ENCODE results near the gene ANXA3.
"Not testable (repeated sequence)": the region's sequence is repeated elsewhere in the genome, so short reads cannot be mapped to it uniquely, and the experiment has no call there.

The ANXA3 gene

DNA sequence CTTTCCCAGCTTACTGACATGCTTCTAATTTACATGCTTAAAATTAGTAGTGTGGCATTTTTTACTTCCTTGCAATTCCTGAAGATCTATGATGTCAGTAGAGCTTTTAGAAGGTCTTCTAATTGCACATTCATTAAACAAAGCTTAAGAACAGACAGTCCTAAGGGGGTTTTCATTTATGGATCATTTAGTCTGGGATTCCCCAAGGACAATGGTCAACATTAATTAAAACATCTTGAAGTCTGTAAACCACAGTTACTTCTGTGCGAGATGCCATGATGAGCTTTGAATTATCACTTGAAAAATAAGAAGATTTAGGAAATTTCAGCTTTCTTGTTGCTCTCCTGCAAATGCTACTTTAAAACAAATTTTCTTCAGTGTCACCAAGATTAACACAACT lies 20.2 kb downstream of the ANXA3 start:
- no peaks in the 10 kb centered on the region for H3K4me1 Mint-ChIP-seq (ENCODE audit: low read depth)
- H3K9me3 Mint-ChIP-seq, result peaks cover 11% of the 10 kb centered on the region
- H3K36me3 Mint-ChIP-seq (ENCODE audit: low read depth), result no peaks in the 10 kb centered on the region
- H3K27me3 Mint-ChIP-seq, result no peaks in the 10 kb centered on the region
- no peak overlapping the region for H3K4me3 Mint-ChIP-seq
- intact Hi-C loops (cut with micrococcal nuclease), result no loop called here
- H3K27ac Mint-ChIP-seq, result no peak overlapping the region

DNA sequence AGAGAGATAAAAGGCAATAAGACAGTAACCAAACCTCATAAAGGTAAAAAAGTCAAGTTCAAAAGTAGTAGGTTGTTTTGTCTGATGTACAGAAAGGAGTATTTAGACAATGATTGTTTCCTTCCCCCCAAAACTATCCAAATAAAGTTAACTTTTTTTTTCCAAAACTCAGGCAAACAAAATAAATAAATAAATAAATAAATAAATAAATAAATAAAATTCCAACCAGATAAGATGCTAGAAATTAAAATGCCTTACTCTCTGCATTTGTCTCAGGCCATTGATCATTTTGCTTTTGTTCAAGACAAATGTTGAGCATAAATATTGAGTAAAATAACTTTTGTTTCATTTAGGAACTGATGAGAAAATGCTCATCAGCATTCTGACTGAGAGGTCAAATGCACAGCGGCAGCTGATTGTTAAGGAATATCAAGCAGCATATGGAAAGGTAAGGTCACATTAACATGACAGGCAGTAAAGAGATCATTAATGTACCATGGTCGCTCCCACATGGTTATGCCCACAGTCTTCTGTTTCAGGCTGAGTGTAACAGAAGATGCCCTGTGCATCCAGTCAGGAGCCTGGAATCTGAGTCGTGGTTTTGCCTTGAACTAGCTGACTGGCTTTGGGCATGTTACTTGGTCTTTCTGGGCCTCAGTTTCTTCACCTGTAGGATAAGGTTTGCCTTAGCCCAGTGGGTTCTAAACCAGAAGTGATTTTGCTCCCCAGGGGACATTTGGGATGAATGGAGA lies 27.3 kb downstream of the ANXA3 start:
- Mint-ChIP-seq H3K36me3 (ENCODE audit: low read depth) (no peaks in the 10 kb centered on the region), H3K27ac (no peak overlapping the region), H3K4me1 (ENCODE audit: low read depth) (peaks cover 4% of the 10 kb centered on the region), H3K9me3 (peaks cover 11% of the 10 kb centered on the region), H3K4me3 (no peak overlapping the region), H3K27me3 (no peaks in the 10 kb centered on the region)
- intact Hi-C loops (cut with micrococcal nuclease), result no loop called here

DNA sequence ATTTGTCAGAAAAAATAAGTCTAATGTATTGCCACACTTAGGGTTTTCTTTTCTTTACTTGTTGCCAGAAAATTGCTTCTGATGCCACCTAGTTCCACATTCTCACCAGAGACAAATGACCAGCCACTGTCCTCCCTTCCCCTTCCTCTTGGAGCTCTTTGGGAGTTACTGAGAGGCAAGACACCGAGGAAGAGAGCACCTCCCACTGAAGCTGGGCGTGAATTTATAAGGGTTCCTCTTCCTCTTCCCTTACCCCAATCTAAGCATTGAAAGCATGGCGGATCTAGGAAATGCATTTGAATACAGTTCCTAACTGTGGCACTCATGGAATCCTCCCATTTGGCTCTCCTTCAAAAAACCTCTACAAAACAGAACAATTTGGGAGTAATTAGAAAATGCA lies 30.0 kb downstream of the ANXA3 start:
- no peak overlapping the region for H3K4me3 Mint-ChIP-seq
- intact Hi-C loops (cut with micrococcal nuclease), result no loop called here
- H3K4me1 Mint-ChIP-seq (ENCODE audit: low read depth), result peaks cover 4% of the 10 kb centered on the region
- H3K36me3 Mint-ChIP-seq (ENCODE audit: low read depth), result no peaks in the 10 kb centered on the region
- peak overlapping the region; percentile 77 for H3K27ac Mint-ChIP-seq
- no peaks in the 10 kb centered on the region for H3K9me3 Mint-ChIP-seq
- H3K27me3 Mint-ChIP-seq, result no peaks in the 10 kb centered on the region

DNA sequence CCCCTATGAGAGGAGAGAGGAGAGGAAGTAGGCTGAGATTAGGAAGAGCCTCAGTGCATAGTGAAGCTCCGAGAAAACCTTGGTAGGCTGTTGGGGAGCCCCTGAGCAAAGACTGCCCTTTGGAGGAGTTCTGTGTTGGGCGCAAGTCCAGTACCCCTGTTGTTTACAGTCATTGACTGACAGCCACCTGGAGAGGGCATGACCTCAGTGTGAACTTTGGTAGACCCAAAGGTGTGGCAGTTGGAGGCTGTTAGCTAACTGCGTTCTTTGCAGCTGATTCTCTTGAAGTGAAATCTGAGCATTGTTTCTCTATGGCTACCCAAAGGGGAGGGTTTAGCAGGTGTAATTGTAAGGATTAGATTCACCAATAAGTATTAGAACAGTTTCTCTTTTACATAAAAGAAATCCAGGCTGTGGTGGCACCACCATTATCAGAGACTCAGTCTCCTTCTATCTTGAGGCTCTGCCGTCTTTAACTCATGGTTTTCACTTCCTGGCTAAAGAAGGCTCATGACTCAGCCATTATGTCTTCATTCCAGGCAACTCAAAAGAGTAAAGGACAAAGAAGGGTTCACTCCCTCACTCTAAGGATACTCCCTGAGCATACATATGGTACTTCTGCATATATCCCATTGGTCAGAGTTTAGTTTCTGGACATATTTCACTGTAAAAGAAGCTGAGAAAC lies 33.4 kb downstream of the ANXA3 start:
- no peaks in the 10 kb centered on the region for H3K27me3 Mint-ChIP-seq
- no peaks in the 10 kb centered on the region for H3K9me3 Mint-ChIP-seq
- no peak overlapping the region for H3K4me3 Mint-ChIP-seq
- H3K27ac Mint-ChIP-seq, result no peak overlapping the region
- no peaks in the 10 kb centered on the region for H3K36me3 Mint-ChIP-seq (ENCODE audit: low read depth)
- intact Hi-C loops (cut with micrococcal nuclease), result no loop called here
- H3K4me1 Mint-ChIP-seq (ENCODE audit: low read depth), result peaks cover 4% of the 10 kb centered on the region

DNA sequence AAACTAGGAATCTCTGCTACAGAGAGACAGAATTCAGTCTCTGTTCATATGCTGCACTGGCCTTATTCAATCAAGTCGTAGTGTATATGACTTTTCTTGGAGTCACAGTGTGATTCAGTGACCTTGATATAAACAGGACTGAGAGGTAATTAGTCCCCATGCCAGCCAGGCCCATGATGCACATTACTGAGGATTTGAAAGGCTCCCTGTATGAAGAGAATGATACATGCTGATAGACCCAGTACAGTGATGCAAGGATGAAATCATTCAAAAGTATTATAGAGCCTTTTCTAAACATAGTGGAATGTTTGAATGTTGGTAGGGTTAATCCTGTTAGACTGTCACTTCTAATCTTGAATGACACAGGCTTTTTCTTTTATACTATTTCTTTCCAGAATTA lies 34.1 kb downstream of the ANXA3 start:
- Mint-ChIP-seq H3K9me3 (no peaks in the 10 kb centered on the region), H3K4me1 (ENCODE audit: low read depth) (peaks cover 4% of the 10 kb centered on the region), H3K4me3 (no peak overlapping the region), H3K27ac (no peak overlapping the region), H3K36me3 (ENCODE audit: low read depth) (no peaks in the 10 kb centered on the region), H3K27me3 (no peaks in the 10 kb centered on the region)
- intact Hi-C loops (cut with micrococcal nuclease), result no loop called here

DNA sequence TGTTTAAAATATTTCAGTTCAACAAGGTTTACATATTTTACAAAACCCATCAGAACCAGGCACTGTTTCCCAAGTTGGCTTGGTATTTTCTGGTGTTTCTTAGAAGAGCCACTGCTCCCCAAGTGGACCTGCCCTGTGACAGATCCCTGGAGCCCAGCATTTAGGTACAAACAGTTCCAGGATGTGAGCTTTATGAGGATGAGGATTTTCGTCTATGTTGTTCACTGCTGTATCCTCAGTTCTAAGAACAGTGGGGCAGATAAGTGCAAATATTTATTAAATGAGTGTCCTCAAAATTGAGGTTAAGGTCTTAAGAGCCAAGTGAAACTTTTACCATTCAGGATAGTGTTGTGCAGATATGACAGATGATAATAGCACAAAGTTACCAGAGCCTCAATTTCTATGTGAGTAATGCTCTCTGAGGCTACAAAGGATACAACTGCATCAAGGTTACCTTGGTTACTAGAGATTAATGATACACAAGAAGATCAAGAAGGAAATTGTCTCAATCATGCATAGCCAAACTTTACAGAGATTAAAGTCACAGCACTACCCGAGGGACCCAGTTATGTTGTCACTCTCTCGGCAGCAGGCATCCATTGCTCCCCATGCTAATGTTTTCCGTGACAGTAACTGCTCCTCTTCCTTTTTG lies 37.5 kb downstream of the ANXA3 start:
- intact Hi-C loops (cut with micrococcal nuclease), result no loop called here
- Mint-ChIP-seq H3K4me1 (ENCODE audit: low read depth) (peaks cover 5% of the 10 kb centered on the region), H3K9me3 (no peaks in the 10 kb centered on the region), H3K36me3 (ENCODE audit: low read depth) (no peaks in the 10 kb centered on the region), H3K27ac (no peak overlapping the region), H3K27me3 (no peaks in the 10 kb centered on the region), H3K4me3 (no peak overlapping the region)

DNA sequence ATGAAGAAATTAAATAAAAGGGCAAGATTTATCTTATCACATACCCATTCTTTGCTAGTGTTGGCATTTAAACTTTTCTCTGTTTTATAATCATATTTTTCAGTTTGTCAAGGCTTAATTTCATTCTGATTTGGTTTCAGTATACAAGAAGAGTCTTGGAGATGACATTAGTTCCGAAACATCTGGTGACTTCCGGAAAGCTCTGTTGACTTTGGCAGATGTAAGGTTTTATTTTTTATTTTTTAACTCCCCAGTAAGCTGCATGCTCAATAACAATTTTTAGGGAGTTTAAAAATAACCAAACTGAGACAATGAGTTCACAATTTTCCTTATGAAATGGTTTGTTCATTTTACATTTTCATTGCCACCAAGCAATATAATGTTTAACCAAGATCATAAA lies 39.8 kb downstream of the ANXA3 start:
- no peak overlapping the region for H3K4me3 Mint-ChIP-seq
- intact Hi-C loops (cut with micrococcal nuclease), result no loop called here
- no peak overlapping the region for H3K27ac Mint-ChIP-seq
- no peaks in the 10 kb centered on the region for H3K36me3 Mint-ChIP-seq (ENCODE audit: low read depth)
- no peaks in the 10 kb centered on the region for H3K27me3 Mint-ChIP-seq
- peaks cover 5% of the 10 kb centered on the region for H3K4me1 Mint-ChIP-seq (ENCODE audit: low read depth)
- H3K9me3 Mint-ChIP-seq, result no peaks in the 10 kb centered on the region

DNA sequence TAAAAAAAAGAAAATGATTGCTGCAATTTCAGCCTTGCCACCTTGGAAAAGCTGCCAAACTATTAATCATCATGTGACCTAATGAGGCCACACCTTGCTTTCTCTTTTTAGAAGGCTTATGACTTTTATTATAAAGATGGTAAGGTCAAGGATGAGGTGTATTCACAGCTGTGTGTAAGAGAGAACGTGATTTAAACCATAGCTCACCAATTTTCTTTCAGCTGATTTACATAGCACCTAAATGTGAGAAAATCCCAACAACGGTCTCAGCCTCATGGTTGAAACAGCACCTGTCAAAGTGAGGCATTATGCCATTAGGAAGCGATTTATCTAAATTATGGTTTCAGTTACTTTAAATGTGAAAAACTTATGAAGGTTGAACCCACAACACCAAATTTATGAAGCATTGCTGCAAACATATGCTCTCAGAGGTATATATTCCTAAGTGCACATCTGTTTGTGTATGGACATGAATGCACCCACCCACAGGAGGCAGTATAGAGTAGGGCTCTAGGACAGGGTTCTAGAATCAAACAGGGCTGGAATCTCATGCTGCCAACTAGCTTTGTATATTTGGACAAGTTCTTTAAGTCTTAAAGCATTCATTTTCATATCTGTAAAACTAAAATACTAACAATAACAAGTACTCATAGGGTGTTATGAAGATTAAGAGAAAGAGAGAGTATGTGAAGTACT lies 40.7 kb downstream of the ANXA3 start:
- no peak overlapping the region for H3K27ac Mint-ChIP-seq
- no peaks in the 10 kb centered on the region for H3K36me3 Mint-ChIP-seq (ENCODE audit: low read depth)
- H3K27me3 Mint-ChIP-seq, result no peaks in the 10 kb centered on the region
- no peaks in the 10 kb centered on the region for H3K9me3 Mint-ChIP-seq
- H3K4me3 Mint-ChIP-seq, result no peak overlapping the region
- peaks cover 5% of the 10 kb centered on the region for H3K4me1 Mint-ChIP-seq (ENCODE audit: low read depth)
- intact Hi-C loops (cut with micrococcal nuclease), result no loop called here

DNA sequence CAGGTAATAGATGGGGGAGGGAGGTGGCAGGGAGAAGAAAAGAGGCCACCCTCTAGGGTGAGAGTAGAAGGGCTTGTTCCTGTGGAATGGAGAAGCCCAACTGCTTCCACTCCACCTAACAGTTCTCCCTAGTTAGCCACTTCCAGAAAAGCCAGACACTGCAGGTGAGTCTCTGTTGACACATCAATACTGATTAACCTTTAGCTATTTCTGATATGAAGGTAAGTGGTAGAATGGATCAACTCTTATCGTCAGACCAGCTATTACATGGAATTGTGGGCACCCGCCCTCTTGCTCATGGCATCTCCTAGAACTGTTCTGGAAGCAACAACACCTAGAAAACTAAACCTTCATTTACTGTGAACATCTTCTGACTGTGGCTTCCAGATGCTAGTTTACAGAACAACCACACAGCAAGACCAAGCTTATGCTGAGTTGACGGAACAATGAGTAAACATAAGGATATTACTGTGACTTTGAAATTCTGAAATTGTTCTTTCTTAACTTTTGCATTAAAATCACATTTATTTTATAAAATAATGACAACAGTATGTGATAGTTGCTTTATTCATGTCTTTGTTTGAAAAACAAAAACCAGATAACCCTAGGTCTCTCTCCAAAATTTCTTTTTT lies 44.7 kb downstream of the ANXA3 start:
- no peaks in the 10 kb centered on the region for H3K36me3 Mint-ChIP-seq (ENCODE audit: low read depth)
- H3K27ac Mint-ChIP-seq, result no peak overlapping the region
- no peaks in the 10 kb centered on the region for H3K9me3 Mint-ChIP-seq
- no peak overlapping the region for H3K4me3 Mint-ChIP-seq
- peaks cover 11% of the 10 kb centered on the region for H3K4me1 Mint-ChIP-seq (ENCODE audit: low read depth)
- no peaks in the 10 kb centered on the region for H3K27me3 Mint-ChIP-seq
- intact Hi-C loops (cut with micrococcal nuclease), result no loop called here

DNA sequence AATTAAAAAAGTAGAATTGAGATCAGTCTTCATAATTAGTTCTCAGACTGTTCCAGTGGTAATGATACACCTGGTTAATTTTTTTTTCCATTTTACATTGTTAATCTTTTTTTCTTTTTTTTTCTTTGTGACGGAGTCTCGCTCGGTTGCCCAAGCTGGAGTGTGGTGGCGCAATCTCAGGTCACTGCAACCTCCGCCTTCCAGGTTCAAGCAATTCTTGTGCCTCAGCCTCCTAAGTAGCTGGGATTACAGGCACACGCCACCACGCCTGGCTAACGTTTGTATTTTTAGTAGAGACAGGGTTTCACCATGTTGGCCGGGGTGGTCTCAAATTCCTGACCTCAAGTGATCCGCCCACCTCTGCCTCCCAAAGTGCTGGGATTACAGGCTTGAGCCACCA lies 46.9 kb downstream of the ANXA3 start:
- H3K4me1 Mint-ChIP-seq (ENCODE audit: low read depth); intact Hi-C loops (cut with micrococcal nuclease): not testable (repeated sequence)

DNA sequence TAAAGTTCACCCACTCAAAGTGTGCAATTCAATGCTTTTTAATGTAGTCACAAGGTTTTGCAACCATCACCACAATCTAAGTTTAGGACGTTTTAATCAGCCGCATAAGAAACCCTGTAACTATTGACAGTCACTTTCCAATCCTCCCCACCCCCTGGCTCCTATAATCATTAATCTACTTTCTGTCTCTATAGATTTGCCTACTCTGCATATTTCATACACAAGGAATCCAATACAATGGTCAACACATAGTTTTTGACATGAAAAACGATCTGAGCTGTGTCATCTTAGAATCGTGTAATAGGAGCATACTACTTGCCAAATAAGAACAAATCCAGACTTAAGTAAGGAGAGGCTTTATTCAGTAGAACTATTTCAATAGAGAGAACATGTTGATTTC lies 47.6 kb downstream of the ANXA3 start:
- Mint-ChIP-seq H3K9me3 (no peaks in the 10 kb centered on the region), H3K27ac (no peak overlapping the region), H3K4me1 (ENCODE audit: low read depth) (peaks cover 6% of the 10 kb centered on the region), H3K4me3 (no peak overlapping the region), H3K36me3 (ENCODE audit: low read depth) (no peaks in the 10 kb centered on the region), H3K27me3 (no peaks in the 10 kb centered on the region)
- intact Hi-C loops (cut with micrococcal nuclease), result no loop called here

More for the DNA sequence above, 46.9 kb downstream of the ANXA3 start:
- H3K36me3 Mint-ChIP-seq (ENCODE audit: low read depth); H3K9me3 Mint-ChIP-seq; H3K27me3 Mint-ChIP-seq; H3K27ac Mint-ChIP-seq; H3K4me3 Mint-ChIP-seq: not testable (repeated sequence)

DNA sequence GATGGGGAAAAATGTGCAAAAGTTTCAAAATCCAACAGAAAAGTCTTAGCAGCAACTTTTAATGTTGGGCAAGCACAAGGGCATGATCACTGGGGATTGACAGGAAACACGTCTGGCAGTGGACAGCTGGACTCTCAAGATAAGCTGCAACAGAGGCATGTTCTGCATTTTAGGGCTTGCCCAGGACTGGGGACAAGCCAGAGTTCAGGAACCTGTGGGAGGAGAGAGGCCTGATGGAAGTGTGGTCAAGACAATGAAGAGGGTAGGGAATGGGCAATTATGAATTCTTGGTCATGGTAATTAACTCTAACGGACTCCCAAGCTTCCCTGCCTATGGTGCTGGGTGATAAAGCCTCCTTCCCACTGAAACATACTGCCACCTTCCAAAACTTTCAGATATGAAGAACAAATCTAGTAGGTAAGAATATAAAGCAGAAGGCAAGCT lies 48.4 kb downstream of the ANXA3 start:
- no peak overlapping the region for H3K4me3 Mint-ChIP-seq
- no peak overlapping the region for H3K27ac Mint-ChIP-seq
- intact Hi-C loops (cut with micrococcal nuclease), result no loop called here
- H3K36me3 Mint-ChIP-seq (ENCODE audit: low read depth), result no peaks in the 10 kb centered on the region
- peaks cover 6% of the 10 kb centered on the region for H3K4me1 Mint-ChIP-seq (ENCODE audit: low read depth)
- H3K9me3 Mint-ChIP-seq, result no peaks in the 10 kb centered on the region
- H3K27me3 Mint-ChIP-seq, result no peaks in the 10 kb centered on the region

DNA sequence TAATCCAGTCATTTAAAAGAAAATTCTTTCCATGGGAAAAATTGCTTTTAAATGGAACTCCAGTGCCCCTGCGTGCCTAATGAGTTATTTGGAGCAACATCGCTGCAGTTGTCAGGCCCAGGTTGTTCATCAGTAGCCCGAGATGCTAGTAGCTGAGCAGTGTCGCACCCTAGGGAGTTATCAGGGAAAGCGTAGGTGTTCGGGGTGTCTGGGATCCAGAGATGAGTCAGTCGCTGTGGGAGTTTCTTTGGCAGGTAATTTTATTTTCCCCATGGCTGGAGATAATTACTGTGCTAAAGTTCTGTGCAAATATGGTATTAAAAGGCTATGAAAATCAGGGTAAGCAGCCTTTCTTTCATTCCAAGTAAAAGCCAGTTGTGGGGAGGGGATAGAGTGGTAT lies 49.4 kb downstream of the ANXA3 start:
- Mint-ChIP-seq H3K36me3 (ENCODE audit: low read depth) (no peaks in the 10 kb centered on the region), H3K27ac (no peak overlapping the region), H3K9me3 (no peaks in the 10 kb centered on the region), H3K4me3 (no peak overlapping the region), H3K4me1 (ENCODE audit: low read depth) (peaks cover 6% of the 10 kb centered on the region), H3K27me3 (no peaks in the 10 kb centered on the region)
- intact Hi-C loops (cut with micrococcal nuclease), result no loop called here

DNA sequence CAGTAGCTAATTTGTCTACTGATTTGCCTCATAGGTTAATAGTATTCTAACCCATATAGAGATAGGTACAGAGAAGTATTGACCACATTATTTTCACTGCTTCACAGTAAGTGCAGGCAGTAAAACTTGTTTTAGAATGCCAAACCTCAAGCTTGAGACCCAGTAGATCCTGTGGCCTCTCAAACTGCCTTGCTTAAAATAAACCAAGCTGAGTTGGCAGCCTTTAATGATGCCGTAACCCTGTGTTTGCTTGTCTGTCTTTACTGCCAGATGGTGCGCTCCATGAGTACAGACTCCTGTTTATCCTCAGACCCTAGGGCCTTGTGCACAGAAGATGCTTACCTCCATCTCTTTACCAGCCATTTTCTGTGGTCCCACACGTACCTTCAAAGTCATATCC lies 50.8 kb downstream of the ANXA3 start:
- Mint-ChIP-seq H3K4me3 (no peak overlapping the region), H3K9me3 (no peaks in the 10 kb centered on the region), H3K4me1 (ENCODE audit: low read depth) (peaks cover 6% of the 10 kb centered on the region), H3K27me3 (no peaks in the 10 kb centered on the region), H3K27ac (no peak overlapping the region), H3K36me3 (ENCODE audit: low read depth) (no peaks in the 10 kb centered on the region)
- intact Hi-C loops (cut with micrococcal nuclease), result no loop called here

Data from dendritic cell treated with granulocyte-macrophage colony-stimulating factor and Interleukin-4, amounts not matched to agents 40 ng/mL and 50 ng/mL, for 4 days (primary cell).